Measurements from ENCODE around the gene FLT4.

DNA sequence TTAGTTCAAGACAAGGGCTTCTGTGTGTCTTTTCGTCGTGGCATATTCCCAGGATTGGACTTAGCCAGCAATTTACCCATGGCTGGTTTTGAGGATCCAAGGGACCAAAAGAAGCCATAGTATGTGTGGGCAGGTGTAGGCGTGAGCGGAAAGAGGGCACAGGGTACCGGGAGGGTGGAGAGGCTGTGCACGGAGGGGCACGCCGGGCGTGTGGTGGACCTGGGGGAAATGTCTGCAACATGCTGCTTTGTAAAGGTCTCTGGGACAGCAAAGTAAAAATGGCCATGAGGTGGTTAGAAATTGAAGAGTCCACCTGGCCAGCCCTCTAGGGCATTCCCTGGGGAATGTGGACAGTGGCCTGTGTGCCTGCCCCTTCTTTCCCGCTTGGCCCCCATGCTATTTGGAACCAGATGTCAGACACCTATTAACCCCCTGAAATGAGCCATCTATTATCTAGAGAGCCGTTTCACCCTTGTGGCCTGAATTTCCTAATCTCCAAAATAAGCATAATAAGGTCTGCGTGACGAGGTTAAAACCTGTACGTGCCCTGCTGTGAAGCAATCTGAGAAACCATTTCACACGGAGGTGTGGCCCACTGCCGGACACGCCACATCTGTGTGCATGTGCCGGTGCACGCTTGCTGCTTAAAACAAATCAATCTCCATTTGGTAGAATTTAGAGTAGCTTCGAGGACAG, 5.1 kb downstream of the FLT4 start:
- no peak for TF ChIP-seq CTCF (IDR thresholded peaks at IDR 0.05; ENCODE audit: low read depth, low read length)
- TF ChIP-seq EZH2phosphoT487 (IDR thresholded peaks at IDR 0.05; ENCODE audit: low read depth) = no peak
